Coronary artery (tissue), 2 donors: ENCODE results near the gene UGT1A7.

Experiments used
- DNase-seq: peaks from one replicate; pipeline ENCODE4 v3.0.0-alpha.2; 2017; ENCODE audit warnings: low spot score
- H3K27ac ChIP-seq, 2 donors: fragments of 200-600 bp; sonication (generic); one replicate each; pipeline ENCODE4 v1.5.1; 2016 to 2019
- H3K4me3 ChIP-seq: fragments of 200-600 bp; sonication (generic); 2 replicates; pipeline ENCODE4 v1.5.1; 2016; ENCODE audit warnings: mild to moderate bottlenecking, moderate library complexity
- CTCF ChIP-seq: fragments of 200-600 bp; sonication (generic); IDR thresholded peaks from one replicate; pipeline ENCODE4 v1.5.1; 2019; ENCODE audit warnings: antibody characterized with exemption

The UGT1A7 gene

DNA sequence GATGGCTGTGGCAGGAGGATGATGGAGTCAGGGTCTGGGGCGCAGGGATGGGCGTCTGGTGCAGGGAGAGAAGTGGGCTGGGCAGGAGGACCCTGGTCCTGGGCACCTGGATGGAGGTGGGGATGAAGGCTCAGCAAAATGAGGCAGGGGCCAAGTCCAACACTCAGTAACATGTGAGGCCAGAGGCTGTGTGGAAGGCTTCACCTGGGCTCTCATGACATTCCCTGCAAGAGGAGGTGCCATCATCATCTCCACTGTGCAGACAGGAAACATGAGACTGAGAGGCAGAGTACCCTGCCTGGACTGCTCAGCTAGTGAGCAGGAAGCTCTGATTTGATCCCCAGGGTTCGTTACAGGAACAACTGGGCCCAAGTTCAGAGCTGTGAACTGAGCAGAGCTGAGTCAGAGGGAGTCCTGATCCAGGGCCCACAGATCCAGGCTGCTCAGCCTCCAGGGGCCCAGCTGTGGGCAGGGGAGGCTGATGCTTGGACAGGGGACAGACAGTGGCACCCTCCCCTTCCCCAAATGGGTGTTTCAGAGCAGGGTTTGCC is 135.7 kb downstream of the UGT1A7 start:
- no peak for TF ChIP-seq CTCF
- peak; percentile 64 for DNase-seq

GRCh38 chr2:233817995-233818638 is 136.4 kb downstream of the UGT1A7 start:
- TF ChIP-seq CTCF, result no peak
- no peak overlapping the region for H3K4me3 ChIP-seq
- DNase-seq, result peak; percentile 54
- H3K27ac ChIP-seq, result no peak overlapping the region

More for the DNA sequence above, 135.7 kb downstream of the UGT1A7 start:
- Histone ChIP-seq H3K4me3 (no peak overlapping the region), H3K27ac (no peak overlapping the region)

DNA sequence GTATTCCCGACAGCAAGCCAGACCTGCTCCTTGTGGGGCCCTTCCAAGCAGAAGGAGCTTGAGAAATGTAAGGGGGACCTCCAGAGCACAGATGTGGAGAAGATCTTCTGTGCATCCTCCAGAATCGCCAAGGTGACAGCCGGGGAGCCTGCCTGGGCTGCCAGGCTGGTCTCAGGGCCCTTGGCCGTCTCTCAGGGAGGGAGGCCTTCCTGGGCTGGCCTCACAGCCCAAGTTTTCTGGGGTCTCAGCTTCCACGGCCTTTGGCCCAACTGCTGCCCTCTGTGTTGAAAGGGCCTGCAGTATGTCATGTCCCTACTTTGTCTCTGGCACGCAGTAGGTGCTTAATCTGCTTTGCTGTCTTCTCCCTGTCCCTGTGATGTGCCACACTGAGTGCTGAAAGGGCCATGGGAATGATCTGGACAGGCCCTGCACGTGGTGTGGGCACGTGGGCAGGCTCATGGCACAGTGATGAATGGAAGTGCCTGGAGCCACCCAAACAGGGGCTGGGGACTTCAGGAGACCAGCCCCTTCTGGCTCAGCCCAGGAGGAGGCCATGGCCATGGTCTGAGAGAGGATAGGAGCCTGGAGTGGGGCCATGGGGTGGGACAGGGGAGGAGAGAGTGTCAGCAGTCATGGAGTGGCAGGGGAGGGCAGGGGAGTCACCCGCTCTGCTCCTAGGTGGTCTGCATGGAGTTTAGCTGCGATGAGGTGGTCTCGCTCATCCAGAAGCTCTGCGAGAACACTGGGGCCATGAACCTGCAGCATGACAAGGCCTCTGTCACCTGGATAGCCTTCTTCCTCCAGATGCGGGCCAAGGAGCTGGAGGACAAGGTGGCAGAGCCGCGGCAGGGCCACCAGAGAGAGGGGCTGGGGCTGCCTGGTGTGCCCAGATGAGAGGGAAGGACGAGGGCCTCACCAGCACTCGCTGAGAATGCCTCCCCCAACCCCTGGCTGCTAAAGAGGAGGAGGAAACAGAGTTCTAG is 137.2 kb downstream of the UGT1A7 start:
- Histone ChIP-seq H3K4me3 (no peak overlapping the region), H3K27ac (no peak overlapping the region)
- no peak for TF ChIP-seq CTCF
- DNase-seq, result peak; percentile 54

DNA sequence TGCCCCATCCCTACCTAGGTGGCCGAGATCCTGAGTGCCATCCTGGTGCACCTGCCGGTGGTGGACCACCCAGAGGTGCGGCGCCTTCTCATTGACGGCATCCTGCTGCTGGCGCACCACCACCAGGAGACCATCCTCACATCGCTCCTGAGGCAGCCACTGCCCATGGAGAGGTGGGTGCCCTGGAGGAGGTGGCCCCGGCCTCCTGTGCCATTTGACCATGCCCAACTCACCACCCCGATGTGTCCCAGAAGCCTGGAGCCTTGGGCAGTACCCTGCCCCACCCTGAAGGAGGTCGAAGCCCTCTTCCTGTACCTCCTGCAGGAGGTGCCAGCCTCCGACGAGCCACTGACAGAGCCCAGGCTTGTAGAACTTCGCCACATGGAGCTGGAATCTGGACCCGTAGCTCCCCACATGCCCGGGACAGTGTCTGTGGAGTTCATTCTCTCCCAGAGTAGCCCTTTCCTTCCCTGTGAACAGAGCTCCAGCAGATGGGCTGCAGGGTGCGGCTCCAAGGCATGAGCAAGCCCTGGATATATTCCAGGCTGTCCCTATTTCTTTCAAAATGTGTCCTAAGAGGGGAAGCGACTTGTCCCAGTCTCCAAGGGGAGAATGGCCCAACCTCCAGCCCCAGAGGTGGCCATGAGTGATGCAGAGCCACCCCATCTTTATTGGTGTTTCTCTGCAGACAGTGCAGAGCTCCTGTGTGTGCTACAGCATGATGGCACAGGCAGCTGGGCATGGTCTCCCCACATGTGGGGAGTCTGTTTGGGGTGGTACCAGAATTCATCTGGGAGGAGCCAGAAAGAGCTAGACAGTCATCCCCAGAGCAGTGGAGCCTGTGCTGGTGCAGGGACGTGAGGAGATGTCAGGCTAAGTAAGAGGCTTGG is 138.4 kb downstream of the UGT1A7 start:
- Histone ChIP-seq H3K27ac (no peak overlapping the region), H3K4me3 (no peak overlapping the region)
- peak; percentile 58 for DNase-seq
- no peak for TF ChIP-seq CTCF

- peak; percentile 60 for DNase-seq
- Histone ChIP-seq H3K27ac (no peak overlapping the region), H3K4me3 (no peak overlapping the region)
- TF ChIP-seq CTCF, result no peak
Observed at GRCh38 chr2:233820774-233821105, 139.0 kb downstream of the UGT1A7 start.

- no peak for TF ChIP-seq CTCF
- H3K27ac ChIP-seq, result no peak overlapping the region
- no peak overlapping the region for H3K4me3 ChIP-seq
- peak; percentile 45 for DNase-seq
Observed at GRCh38 chr2:233821196-233821595, 139.5 kb downstream of the UGT1A7 start.
